ENCODE results near the gene HEG1. TPM values are rescaled to one million over a fixed set of nuclear protein-coding genes. Genes with fewer than 3 reads are reported as not detected.

Gene HEG1
- total RNA-seq, 1 experiment from 2014 or later = 1.2 TPM

DNA sequence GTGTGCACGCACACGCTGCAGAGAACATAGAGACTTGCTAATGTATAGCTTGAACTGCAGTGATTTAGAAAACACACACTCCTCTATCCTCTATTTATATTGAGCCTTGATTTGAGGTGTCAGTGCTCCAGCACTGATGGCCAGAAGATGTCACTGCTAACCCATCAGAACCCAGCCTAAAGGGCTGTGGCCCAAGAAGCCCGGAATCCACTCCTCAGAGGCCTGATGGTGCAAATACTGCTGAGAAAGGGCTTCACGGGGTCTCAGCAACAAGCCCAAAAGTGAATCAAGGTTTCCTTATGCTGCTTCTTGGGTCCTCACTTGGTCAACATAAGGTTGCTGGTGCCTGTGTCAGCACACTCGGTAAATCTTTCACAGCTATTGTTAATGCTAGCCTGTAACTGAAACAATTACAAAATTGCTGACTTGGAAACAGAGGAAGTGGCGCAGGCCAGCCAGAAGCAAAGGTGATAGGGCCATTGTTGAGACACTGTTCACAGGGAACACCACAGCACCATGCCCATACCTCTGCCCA, 60.3 kb downstream of the HEG1 start:
- Histone ChIP-seq H3K9ac (ENCODE audit: low read length) (no peak overlapping the region), H3K9me3 (ENCODE audit: low read length) (no peaks in the 10 kb centered on the region), H3K4me3 (ENCODE audit: low read length) (no peak overlapping the region), H3K27me3 (ENCODE audit: low read length) (no peaks in the 10 kb centered on the region), H4K20me1 (ENCODE audit: low read length) (no peaks in the 10 kb centered on the region), H3K4me1 (ENCODE audit: insufficient read depth, low read length) (peaks cover 8% of the 10 kb centered on the region; the same call in 1 of the 2 replicates), H3K36me3 (ENCODE audit: low read depth, low read length) (no peaks in the 10 kb centered on the region), H3K27ac (ENCODE audit: low read length) (no peak overlapping the region), H3K9me2 (replicated peaks; ENCODE audit: low read length) (no peaks in the 10 kb centered on the region), H3K4me2 (ENCODE audit: low read length) (no peak overlapping the region), H2AFZ (ENCODE audit: low read length) (peak overlapping the region; percentile 52; the same call in 1 of the 2 replicates), H3K79me2 (ENCODE audit: low read length) (no peaks in the 10 kb centered on the region), H3F3A (ENCODE audit: low read length, unreplicated experiment) (no peaks in the 10 kb centered on the region)
- POLR2A ChIA-PET (ENCODE audit: unreplicated experiment) = no interaction called here
- CTCF ChIA-PET = interaction anchor here (0.6 to 1.4 kb wide), 6 partner anchors 50 to 443 kb away, joined by 3 to 5 read pairs (median 4); no protein-coding TSS in a partner anchor
- no TSS peak for BruUV-seq (replicated peaks)
- peak; percentile 75 for DNase-seq
- peak; percentile 98 for ATAC-seq
- peak; percentile 83 for TF ChIP-seq CTCF (conservative IDR thresholded peaks at IDR 0.05; ENCODE audit: low read depth, low read length)
- no peak for TF ChIP-seq EZH2phosphoT487 (IDR thresholded peaks at IDR 0.05; ENCODE audit: borderline replicate concordance, low read length)
- TF ChIP-seq EZH2 (IDR thresholded peaks at IDR 0.05; ENCODE audit: low read length, unreplicated experiment) = no peak
- intact Hi-C loops (cut with micrococcal nuclease) = loop anchor here (1.0 to 2.0 kb wide), 4 partner anchors 57 to 443 kb away; no protein-coding TSS in a partner anchor

DNA sequence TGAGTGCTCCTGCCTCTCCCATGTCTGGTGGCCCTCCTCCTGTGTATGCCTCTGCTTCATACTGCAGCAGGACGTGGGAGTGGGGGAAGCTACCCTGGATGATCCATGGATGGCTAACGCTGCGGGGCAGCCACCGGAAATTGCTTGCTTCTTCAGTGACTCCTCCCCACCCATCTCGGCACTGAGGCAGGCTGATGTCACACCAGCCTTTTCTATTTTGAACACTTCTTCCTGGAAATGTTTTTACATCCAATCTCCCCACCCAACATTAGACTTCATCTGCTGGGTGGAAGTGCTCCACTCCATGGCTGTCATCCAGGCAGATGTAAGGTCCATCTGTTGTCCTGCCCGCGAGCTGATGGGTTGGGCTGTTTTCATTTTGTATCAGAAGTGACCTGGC, 62.3 kb downstream of the HEG1 start:
- peaks cover 6% of the 10 kb centered on the region; the same call in 1 of the 2 replicates for H3K4me1 ChIP-seq (ENCODE audit: insufficient read depth, low read length)
- H3K79me2 ChIP-seq (ENCODE audit: low read length) = no peaks in the 10 kb centered on the region
- H3K36me3 ChIP-seq (ENCODE audit: low read depth, low read length) = no peaks in the 10 kb centered on the region
- H3K9ac ChIP-seq (ENCODE audit: low read length) = no peak overlapping the region
- H4K20me1 ChIP-seq (ENCODE audit: low read length) = no peaks in the 10 kb centered on the region
- intact Hi-C loops (cut with micrococcal nuclease) = no loop called here
- TF ChIP-seq EZH2 (IDR thresholded peaks at IDR 0.05; ENCODE audit: low read length, unreplicated experiment) (no peak), EZH2phosphoT487 (IDR thresholded peaks at IDR 0.05; ENCODE audit: borderline replicate concordance, low read length) (no peak), CTCF (conservative IDR thresholded peaks at IDR 0.05; ENCODE audit: low read depth, low read length) (no peak)
- H3K27ac ChIP-seq (ENCODE audit: low read length) = no peak overlapping the region
- no peak for ATAC-seq
- BruUV-seq (replicated peaks) = no TSS peak
- CTCF ChIA-PET = no interaction called here
- no peak for DNase-seq
- H3K9me3 ChIP-seq (ENCODE audit: low read length) = no peaks in the 10 kb centered on the region
- H3K9me2 ChIP-seq (replicated peaks; ENCODE audit: low read length) = no peaks in the 10 kb centered on the region
- POLR2A ChIA-PET (ENCODE audit: unreplicated experiment) = no interaction called here
- no peak overlapping the region for H3K4me3 ChIP-seq (ENCODE audit: low read length)
- H3F3A ChIP-seq (ENCODE audit: low read length, unreplicated experiment) = no peaks in the 10 kb centered on the region
- H3K4me2 ChIP-seq (ENCODE audit: low read length) = no peak overlapping the region
- no peak overlapping the region for H2AFZ ChIP-seq (ENCODE audit: low read length)
- H3K27me3 ChIP-seq (ENCODE audit: low read length) = no peaks in the 10 kb centered on the region

- H3K9ac ChIP-seq (ENCODE audit: low read length) = no peak overlapping the region
- no peaks in the 10 kb centered on the region for H3F3A ChIP-seq (ENCODE audit: low read length, unreplicated experiment)
- ATAC-seq = no peak
- no TSS peak for BruUV-seq (replicated peaks)
- intact Hi-C loops (cut with micrococcal nuclease) = no loop called here
- H3K4me3 ChIP-seq (ENCODE audit: low read length) = no peak overlapping the region
- no peaks in the 10 kb centered on the region for H3K36me3 ChIP-seq (ENCODE audit: low read depth, low read length)
- H2AFZ ChIP-seq (ENCODE audit: low read length) = no peak overlapping the region
- DNase-seq = no peak
- H3K27ac ChIP-seq (ENCODE audit: low read length) = no peak overlapping the region
- no peaks in the 10 kb centered on the region for H3K79me2 ChIP-seq (ENCODE audit: low read length)
- 0 out of 2 replicates have a peak, but pooled peaks cover 3% of the 10 kb centered on the region for H3K4me1 ChIP-seq (ENCODE audit: insufficient read depth, low read length)
- no peaks in the 10 kb centered on the region for H3K27me3 ChIP-seq (ENCODE audit: low read length)
- H3K9me3 ChIP-seq (ENCODE audit: low read length) = no peaks in the 10 kb centered on the region
- H4K20me1 ChIP-seq (ENCODE audit: low read length) = no peaks in the 10 kb centered on the region
- TF ChIP-seq CTCF (conservative IDR thresholded peaks at IDR 0.05; ENCODE audit: low read depth, low read length) = no peak
- no peaks in the 10 kb centered on the region for H3K9me2 ChIP-seq (replicated peaks; ENCODE audit: low read length)
- H3K4me2 ChIP-seq (ENCODE audit: low read length) = no peak overlapping the region
- POLR2A ChIA-PET (ENCODE audit: unreplicated experiment) = no interaction called here
- CTCF ChIA-PET = no interaction called here
Measured at GRCh38 chr3:124992041-124992440, 63.8 kb downstream of the HEG1 start.
